AG08395 (cell line): ENCODE results near the gene ABHD15.

ENCODE experiments used
- DNase-seq: peaks from one replicate; pipeline ENCODE4 v3.0.0; 2012; ENCODE audit warnings: mixed read lengths, low spot score

ABHD15 gene

GRCh38 chr17:29544066-29544465 lies 22.8 kb downstream of the ABHD15 start:
- DNase-seq: no peak

- DNase-seq: no peak
Measured at GRCh38 chr17:29533976-29534375, 32.9 kb downstream of the ABHD15 start.

GRCh38 chr17:29526322-29526721 lies 40.5 kb downstream of the ABHD15 start:
- DNase-seq: no peak

- no peak for DNase-seq
Measured at GRCh38 chr17:29524692-29525091, 42.1 kb downstream of the ABHD15 start.

GRCh38 chr17:29518359-29518758 lies 48.5 kb downstream of the ABHD15 start:
- DNase-seq: no peak

- DNase-seq: peak; percentile 6
Measured at GRCh38 chr17:29514792-29515191, 52.0 kb downstream of the ABHD15 start.

- DNase-seq: no peak
Measured at GRCh38 chr17:29510953-29511352, 55.9 kb downstream of the ABHD15 start.
